Common myeloid progenitor, CD34-positive (primary cell): Measurements from ENCODE around the gene DBN1.

ENCODE experiments used
- CTCF ChIA-PET: fragments of 350-600 bp; sonication (Branson Sonifier 250); formaldehyde crosslinking; loops from one replicate; lab custom pipeline; 2021; ENCODE audit warnings: antibody characterized with exemption; lab: Charles Lee
- POLR2A ChIA-PET: fragments of 350-600 bp; sonication (Branson Sonifier 250); formaldehyde crosslinking; loops from one replicate; lab custom pipeline; 2021; ENCODE audit warnings: antibody characterized with exemption; lab: Charles Lee
- DNase-seq, 3 donors: peaks; one replicate each; pipeline versions ENCODE4 v3.0.0 to v3.0.0-alpha.2; 2013
- H3K27ac ChIP-seq, 2 experiments: 1 replicate in 1 of 2; 2 replicates in 1 of 2; pipeline ENCODE4 v1.7.0; 2013; ENCODE audit warnings: inconsistent platforms in 2 of 2, low read length in 2 of 2, mild to moderate bottlenecking in 2 of 2, low read depth in 1 of 2, moderate library complexity in 1 of 2; ENCODE audit not compliant: severe bottlenecking in 2 of 2, insufficient read depth in 1 of 2, poor library complexity in 1 of 2
- H3K27me3 ChIP-seq, 5 experiments: replicated peaks in 2 of 5; 1 replicate in 3 of 5; 2 replicates in 2 of 5; pipeline versions ENCODE4 v1.6.1 to v1.7.0; 2013; ENCODE audit warnings: low read length in 4 of 5, mild to moderate bottlenecking in 2 of 5, moderate library complexity in 2 of 5, inconsistent platforms in 1 of 5; ENCODE audit not compliant: insufficient read depth in 5 of 5, control insufficient read depth in 4 of 5
- H3K36me3 ChIP-seq, 4 experiments: 1 replicate in 2 of 4; 2 replicates in 2 of 4; pipeline versions ENCODE4 v1.6.1 to v1.7.0; 2013; ENCODE audit warnings: low read length in 3 of 4, control low read depth in 1 of 4, mild to moderate bottlenecking in 1 of 4; ENCODE audit not compliant: control insufficient read depth in 4 of 4, insufficient read depth in 4 of 4
- H3K4me1 ChIP-seq, 4 experiments: 1 replicate in 3 of 4; 2 replicates in 1 of 4; pipeline versions ENCODE4 v1.6.1 to v1.7.1; 2013; ENCODE audit warnings: low read length in 3 of 4, mild to moderate bottlenecking in 3 of 4, control low read depth in 1 of 4, inconsistent platforms in 1 of 4, moderate library complexity in 1 of 4; ENCODE audit not compliant: control insufficient read depth in 4 of 4, insufficient read depth in 4 of 4; ENCODE audit errors: control extremely low read depth in 1 of 4
- H3K4me3 ChIP-seq, 7 experiments: 1 replicate in 4 of 7; 2 replicates in 3 of 7; pipeline versions ENCODE4 v1.5.1 to v1.7.0; 2013; ENCODE audit warnings: mild to moderate bottlenecking in 7 of 7, low read length in 6 of 7, moderate library complexity in 6 of 7, inconsistent platforms in 2 of 7, low read depth in 2 of 7, control low read depth in 1 of 7; ENCODE audit not compliant: insufficient read depth in 4 of 7, control insufficient read depth in 1 of 7; ENCODE audit errors: extremely low read depth in 1 of 7
- H3K9me3 ChIP-seq, 5 experiments: 1 replicate in 4 of 5; 2 replicates in 1 of 5; pipeline versions ENCODE4 v1.6.1 to v1.7.1; 2013; ENCODE audit warnings: low read length in 4 of 5, mild to moderate bottlenecking in 2 of 5, inconsistent platforms in 1 of 5, low read depth in 1 of 5, moderate library complexity in 1 of 5; ENCODE audit not compliant: control insufficient read depth in 4 of 5, insufficient read depth in 2 of 5; ENCODE audit errors: control extremely low read depth in 1 of 5
- WGBS: methylation state at CpG from one replicate; pipeline ENCODE4 v1.1.5; 2013; ENCODE audit not compliant: insufficient coverage; 5-methylcytosine and 5-hydroxymethylcytosine counted together

Gene DBN1

GRCh38 chr5:177465044-177465443 is 8.4 kb downstream of the DBN1 start:
- H3K36me3 ChIP-seq, result peaks cover 9 to 37% (median 21%) of the 10 kb centered on the region in 4 experiments
- POLR2A ChIA-PET, result no interaction called here
- peaks cover 0 to 5% (median 0%) of the 10 kb centered on the region in 5 experiments for H3K9me3 ChIP-seq
- H3K27ac ChIP-seq, result no peak overlapping the region
- H3K4me1 ChIP-seq, result peaks cover 4 to 23% (median 15%) of the 10 kb centered on the region in 4 experiments
- H3K4me3 ChIP-seq, result no peak overlapping the region
- CTCF ChIA-PET, result interaction anchor here (1.3 to 6.3 kb wide), 9 partner anchors 8 to 75 kb away, joined by 3 to 37 read pairs (median 6); no protein-coding TSS in a partner anchor
- DNase-seq, result no peak
- H3K27me3 ChIP-seq, result no peaks in the 10 kb centered on the region
- 91% methylated on average over 5 of the region's 11 CpGs for WGBS

GRCh38 chr5:177462021-177462670 is 11.3 kb downstream of the DBN1 start:
- H3K4me1 ChIP-seq, result peaks cover 4 to 25% (median 18%) of the 10 kb centered on the region in 4 experiments
- WGBS, result 36% methylated on average over 20 of the region's 27 CpGs
- CTCF ChIA-PET, result interaction anchor here (1.6 to 6.3 kb wide), 7 partner anchors 8 to 72 kb away, joined by 5 to 37 read pairs (median 8); no protein-coding TSS in a partner anchor
- POLR2A ChIA-PET, result interaction anchor here (0.9 to 1.6 kb wide), 2 partner anchors 17 to 46 kb away, joined by 3 read pairs; no protein-coding TSS in a partner anchor
- peak overlapping the region in 3 of 7 experiments; percentile 7 to 41 (median 36) for H3K4me3 ChIP-seq
- no peak overlapping the region for H3K27ac ChIP-seq
- H3K27me3 ChIP-seq, result no peaks in the 10 kb centered on the region
- peaks cover 11 to 40% (median 19%) of the 10 kb centered on the region in 4 experiments for H3K36me3 ChIP-seq
- H3K9me3 ChIP-seq, result peaks cover 0 to 5% (median 0%) of the 10 kb centered on the region in 5 experiments
- peak; percentile 46 to 61 (median 50) for DNase-seq

GRCh38 chr5:177459819-177460628 is 13.4 kb downstream of the DBN1 start:
- Histone ChIP-seq H3K9me3 (peaks cover 0 to under 1% (median 0%) of the 10 kb centered on the region in 5 experiments), H3K4me1 (peaks cover 4 to 45% (median 35%) of the 10 kb centered on the region in 4 experiments), H3K36me3 (peaks cover 2 to 19% (median 6%) of the 10 kb centered on the region in 4 experiments), H3K27ac (no peak overlapping the region), H3K27me3 (no peaks in the 10 kb centered on the region), H3K4me3 (no peak overlapping the region)
- CTCF ChIA-PET, result interaction anchor here (0.8 to 26.2 kb wide), 6 partner anchors 9 to 71 kb away, joined by 3 to 509 read pairs (median 6); partner anchors contain the start of genes F12, PFN3 and SLC34A1
- POLR2A ChIA-PET, result no interaction called here
- no peak for DNase-seq
- 96% methylated on average over 24 of the region's 28 CpGs for WGBS

GRCh38 chr5:177459357-177459756 is 14.1 kb downstream of the DBN1 start:
- H3K4me3 ChIP-seq, result no peak overlapping the region
- H3K4me1 ChIP-seq, result peaks cover 4 to 51% (median 40%) of the 10 kb centered on the region in 4 experiments
- WGBS, result 97% methylated on average over 11 of the region's 11 CpGs
- POLR2A ChIA-PET, result no interaction called here
- H3K27ac ChIP-seq, result no peak overlapping the region
- no peak for DNase-seq
- H3K27me3 ChIP-seq, result no peaks in the 10 kb centered on the region
- H3K36me3 ChIP-seq, result peaks cover 2 to 18% (median 6%) of the 10 kb centered on the region in 4 experiments
- CTCF ChIA-PET, result interaction anchor here (0.8 to 26.2 kb wide), 8 partner anchors 10 to 70 kb away, joined by 3 to 509 read pairs (median 6); partner anchors contain the start of genes F12, PFN3 and SLC34A1
- no peaks in the 10 kb centered on the region for H3K9me3 ChIP-seq

GRCh38 chr5:177458912-177459350 is 14.5 kb downstream of the DBN1 start:
- Histone ChIP-seq H3K4me3 (no peak overlapping the region), H3K27ac (no peak overlapping the region), H3K36me3 (peaks cover 2 to 18% (median 6%) of the 10 kb centered on the region in 4 experiments), H3K27me3 (no peaks in the 10 kb centered on the region), H3K4me1 (peaks cover 4 to 54% (median 44%) of the 10 kb centered on the region in 4 experiments), H3K9me3 (no peaks in the 10 kb centered on the region)
- CTCF ChIA-PET, result interaction anchor here (1.1 to 26.2 kb wide), 6 partner anchors 10 to 70 kb away, joined by 3 to 509 read pairs (median 32); partner anchors contain the start of genes F12, PFN3 and SLC34A1
- POLR2A ChIA-PET, result no interaction called here
- DNase-seq, result no peak
- 95% methylated on average over 11 of the region's 14 CpGs for WGBS

GRCh38 chr5:177457852-177458681 is 15.4 kb downstream of the DBN1 start:
- no peak for DNase-seq
- Histone ChIP-seq H3K9me3 (no peaks in the 10 kb centered on the region), H3K27ac (no peak overlapping the region), H3K36me3 (peaks cover 2 to 18% (median 6%) of the 10 kb centered on the region in 4 experiments), H3K27me3 (no peaks in the 10 kb centered on the region), H3K4me3 (no peak overlapping the region), H3K4me1 (peaks cover 4 to 58% (median 53%) of the 10 kb centered on the region in 4 experiments)
- ChIA-PET CTCF (interaction anchor here (1.0 to 26.2 kb wide), 18 partner anchors 8 to 147 kb away, joined by 3 to 509 read pairs (median 5); partner anchors contain the start of genes F12, GRK6, PFN3 and PRR7), POLR2A (interaction anchor here (5.2 kb wide), 1 partner anchor 54 kb away, joined by 59 read pairs; no protein-coding TSS in a partner anchor)
- 96% methylated on average over 17 of the region's 20 CpGs for WGBS
